Measurements from ENCODE around the gene PLCL1.
A peak's percentile ranks its signal among the peaks of the same experiment; 100 is the strongest.

DNA sequence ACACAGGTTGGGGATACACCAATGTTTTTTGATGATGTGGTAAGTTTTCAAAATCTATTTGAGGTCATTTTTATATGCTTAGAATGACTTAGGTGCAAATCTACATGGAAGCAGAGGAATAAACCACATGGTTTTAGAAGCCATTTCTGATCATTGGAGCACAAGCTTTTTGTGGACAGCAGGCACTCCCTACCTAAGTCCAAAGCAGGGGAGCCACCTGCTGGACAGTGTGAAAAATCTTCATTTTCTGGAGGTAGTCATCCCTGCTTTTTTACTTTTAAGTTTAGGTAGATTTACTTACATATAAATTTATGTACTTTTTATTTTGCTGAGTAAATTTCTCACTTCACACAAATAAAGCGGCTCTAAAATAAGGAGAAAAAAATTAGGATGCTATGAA lies 323.2 kb downstream of the PLCL1 start:
- TF ChIP-seq CTCF (IDR thresholded peaks at IDR 0.05; ENCODE audit: low read length), result peak; percentile 74
- no peak for TF ChIP-seq EZH2 (optimal IDR thresholded peaks at IDR 0.05; ENCODE audit: low read depth, low read length)
